Lung microvascular endothelial cell (primary cell): ENCODE results near the gene RPL18. TPM values are rescaled to one million over a fixed set of nuclear protein-coding genes. Genes with fewer than 3 reads are reported as not detected.

Source experiments
- DNase-seq, 2 donors: peaks; one replicate each; pipeline versions ENCODE4 v3.0.0 to v3.0.0-alpha.2; 2010; ENCODE audit warnings: low read depth in 2 of 2
- total RNA-seq: library from RNA; depleted of rRNA; stranded (reverse); fragments of >200 nt; gene quantifications from 2 replicates; pipeline ENCODE4 v1.2.1, GENCODE V29; 2014

The RPL18 gene
- total RNA-seq, 1 donor from 2014 or later, result 2,324 TPM

GRCh38 chr19:48630296-48631063 lies 11.5 kb upstream of the RPL18 start:
- DNase-seq, result peak; percentile 57 to 75

- DNase-seq, result peak in 1 of 2 donors; percentile 92
These were observed 10.8 kb upstream of the RPL18 start for GRCh38 chr19:48629599-48630295.

DNA sequence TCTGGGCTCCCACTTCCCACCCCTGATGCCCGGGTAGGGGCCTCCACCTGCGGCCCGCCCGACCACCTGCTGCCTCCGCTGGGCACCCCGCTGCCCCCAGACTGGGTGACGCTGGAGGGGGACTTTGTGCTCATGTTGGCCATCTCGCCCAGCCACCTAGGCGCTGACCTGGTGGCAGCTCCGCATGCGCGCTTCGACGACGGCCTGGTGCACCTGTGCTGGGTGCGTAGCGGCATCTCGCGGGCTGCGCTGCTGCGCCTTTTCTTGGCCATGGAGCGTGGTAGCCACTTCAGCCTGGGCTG lies 10.3 kb upstream of the RPL18 start:
- DNase-seq, result no peak

- DNase-seq, result no peak
These were observed 9.7 kb upstream of the RPL18 start for GRCh38 chr19:48628486-48629296.

- DNase-seq, result no peak
These were observed 8.9 kb upstream of the RPL18 start for GRCh38 chr19:48627865-48628314.

DNA sequence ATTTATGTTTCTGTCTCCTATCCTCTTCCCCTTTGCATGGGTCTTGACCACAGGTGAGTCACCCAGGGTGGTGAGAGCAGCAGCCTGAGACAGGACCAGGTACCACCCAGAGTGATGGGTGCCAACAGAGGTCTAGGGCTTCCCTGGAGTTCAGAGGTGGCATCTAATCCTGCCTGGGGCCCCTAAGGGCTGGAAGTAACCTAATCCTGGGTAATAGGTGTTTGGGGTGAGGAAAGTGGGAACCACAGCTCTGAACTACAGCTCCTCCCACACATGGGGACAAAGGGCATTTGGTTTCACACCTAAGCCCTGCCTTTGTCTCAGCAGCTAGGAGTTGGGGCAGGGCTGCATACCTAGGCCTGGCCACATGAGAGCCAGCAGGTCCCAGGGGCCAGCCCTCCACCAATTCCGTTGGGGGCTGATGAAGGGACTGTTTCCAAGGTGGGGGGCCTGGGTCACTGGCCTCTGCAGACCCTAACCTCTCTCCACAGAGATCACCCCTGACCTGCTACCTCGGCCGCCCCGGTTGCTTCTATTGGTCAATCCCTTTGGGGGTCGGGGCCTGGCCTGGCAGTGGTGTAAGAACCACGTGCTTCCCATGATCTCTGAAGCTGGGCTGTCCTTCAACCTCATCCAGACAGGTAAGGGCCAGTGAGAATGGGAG lies 8.4 kb upstream of the RPL18 start:
- no peak for DNase-seq

DNA sequence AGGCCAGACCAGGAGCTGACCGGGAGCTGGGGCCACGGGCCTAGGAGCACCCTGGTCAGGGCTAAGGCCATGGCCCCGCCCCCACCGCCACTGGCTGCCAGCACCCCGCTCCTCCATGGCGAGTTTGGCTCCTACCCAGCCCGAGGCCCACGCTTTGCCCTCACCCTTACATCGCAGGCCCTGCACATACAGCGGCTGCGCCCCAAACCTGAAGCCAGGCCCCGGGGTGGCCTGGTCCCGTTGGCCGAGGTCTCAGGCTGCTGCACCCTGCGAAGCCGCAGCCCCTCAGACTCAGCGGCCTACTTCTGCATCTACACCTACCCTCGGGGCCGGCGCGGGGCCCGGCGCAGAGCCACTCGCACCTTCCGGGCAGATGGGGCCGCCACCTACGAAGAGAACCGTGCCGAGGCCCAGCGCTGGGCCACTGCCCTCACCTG lies 6.9 kb upstream of the RPL18 start:
- DNase-seq, result no peak

DNA sequence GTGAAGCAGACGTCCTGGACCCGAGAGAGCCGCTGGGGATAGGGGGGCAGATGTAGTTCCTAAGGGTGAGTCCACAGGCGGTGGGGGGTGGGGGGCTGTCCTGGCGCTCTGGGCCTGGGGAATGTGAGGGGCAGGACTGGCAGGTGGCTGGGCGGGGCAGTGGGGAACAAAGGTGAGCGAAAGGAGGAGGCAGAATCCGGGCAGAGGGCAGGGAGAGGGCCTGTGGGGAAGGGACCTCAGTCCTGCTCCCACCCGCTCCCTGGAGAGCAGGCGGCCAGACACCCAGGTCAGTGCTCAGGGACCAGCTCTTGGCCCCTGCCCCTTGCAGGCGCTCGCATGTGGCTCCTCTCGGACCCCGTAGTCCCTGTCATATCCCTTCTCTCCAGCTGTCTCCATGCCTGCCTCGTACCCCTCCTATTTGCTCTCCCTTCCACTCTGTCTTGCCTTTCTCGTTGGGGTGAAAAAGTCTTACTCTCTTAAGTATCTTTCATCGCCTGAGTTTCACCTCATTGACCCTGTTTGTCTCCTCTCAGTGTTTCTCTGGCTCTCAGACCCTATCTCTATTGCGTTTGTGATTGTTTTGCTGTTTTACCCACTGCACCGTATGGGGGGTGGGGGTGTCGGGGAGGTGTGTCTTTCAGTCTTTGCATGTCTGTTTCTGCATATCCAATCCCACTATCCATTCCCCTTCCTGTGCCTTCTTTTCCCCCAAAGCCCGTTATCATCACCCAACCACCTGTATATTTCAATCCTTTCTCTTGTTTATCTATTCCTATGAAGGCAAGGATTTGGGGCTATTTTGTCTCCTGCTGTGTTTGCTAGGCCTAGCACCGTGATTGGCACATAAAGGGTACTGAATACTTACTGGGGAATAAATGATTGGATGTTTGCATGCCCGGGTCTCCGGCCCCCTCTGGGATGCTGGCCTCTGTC lies 6.1 kb upstream of the RPL18 start:
- DNase-seq, result no peak

DNA sequence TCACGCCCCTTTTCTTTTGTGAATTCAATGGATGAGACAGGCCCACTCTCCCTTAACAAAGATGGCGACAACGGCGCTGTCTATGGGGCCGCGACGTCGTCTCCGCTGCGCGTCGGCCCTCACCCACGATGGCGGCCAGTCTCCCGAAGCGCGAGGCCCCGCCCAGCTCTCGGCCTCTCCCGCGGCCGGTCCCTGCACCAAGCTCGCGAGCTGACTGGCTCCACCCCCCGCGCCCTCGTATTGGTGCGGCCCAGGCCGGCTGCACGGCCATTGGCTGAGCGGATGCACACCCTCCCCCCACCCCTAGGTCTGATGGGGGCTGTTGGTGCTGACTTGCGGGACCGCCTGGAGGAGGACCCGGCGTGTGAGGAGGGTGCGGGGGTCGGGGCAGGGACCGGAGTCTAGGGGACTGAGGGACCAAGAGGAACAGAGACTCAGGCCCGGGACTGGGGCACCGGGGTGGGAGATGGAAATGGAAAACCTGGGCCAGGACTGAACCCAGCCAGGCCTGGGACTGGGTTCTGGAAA lies 5.2 kb upstream of the RPL18 start:
- peak; percentile 99 for DNase-seq

DNA sequence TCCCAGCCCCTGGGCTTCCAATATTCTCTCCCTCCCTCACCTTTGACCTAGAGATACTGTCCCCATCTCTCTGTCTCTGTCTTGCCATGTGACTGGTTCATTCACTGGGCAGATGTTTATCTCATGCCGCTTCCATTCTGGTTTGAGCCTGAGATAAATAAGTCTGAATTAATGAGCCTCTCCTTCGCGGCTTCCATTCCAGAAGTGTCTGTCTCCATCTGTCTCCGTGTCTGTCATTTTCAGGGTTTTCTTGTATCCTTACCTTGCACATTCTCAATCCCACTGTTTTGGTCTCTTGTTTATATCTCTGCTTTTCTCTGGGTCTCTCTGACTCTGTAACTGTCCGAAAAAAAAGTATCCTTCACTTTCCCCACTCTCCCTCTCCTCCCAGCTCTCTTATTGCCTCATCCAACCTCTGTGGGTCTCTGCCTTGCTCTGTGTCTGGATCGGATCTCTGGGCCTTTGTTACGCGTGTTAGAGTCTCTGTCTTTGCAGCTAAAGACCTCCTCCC lies 4.6 kb upstream of the RPL18 start:
- DNase-seq, result no peak

DNA sequence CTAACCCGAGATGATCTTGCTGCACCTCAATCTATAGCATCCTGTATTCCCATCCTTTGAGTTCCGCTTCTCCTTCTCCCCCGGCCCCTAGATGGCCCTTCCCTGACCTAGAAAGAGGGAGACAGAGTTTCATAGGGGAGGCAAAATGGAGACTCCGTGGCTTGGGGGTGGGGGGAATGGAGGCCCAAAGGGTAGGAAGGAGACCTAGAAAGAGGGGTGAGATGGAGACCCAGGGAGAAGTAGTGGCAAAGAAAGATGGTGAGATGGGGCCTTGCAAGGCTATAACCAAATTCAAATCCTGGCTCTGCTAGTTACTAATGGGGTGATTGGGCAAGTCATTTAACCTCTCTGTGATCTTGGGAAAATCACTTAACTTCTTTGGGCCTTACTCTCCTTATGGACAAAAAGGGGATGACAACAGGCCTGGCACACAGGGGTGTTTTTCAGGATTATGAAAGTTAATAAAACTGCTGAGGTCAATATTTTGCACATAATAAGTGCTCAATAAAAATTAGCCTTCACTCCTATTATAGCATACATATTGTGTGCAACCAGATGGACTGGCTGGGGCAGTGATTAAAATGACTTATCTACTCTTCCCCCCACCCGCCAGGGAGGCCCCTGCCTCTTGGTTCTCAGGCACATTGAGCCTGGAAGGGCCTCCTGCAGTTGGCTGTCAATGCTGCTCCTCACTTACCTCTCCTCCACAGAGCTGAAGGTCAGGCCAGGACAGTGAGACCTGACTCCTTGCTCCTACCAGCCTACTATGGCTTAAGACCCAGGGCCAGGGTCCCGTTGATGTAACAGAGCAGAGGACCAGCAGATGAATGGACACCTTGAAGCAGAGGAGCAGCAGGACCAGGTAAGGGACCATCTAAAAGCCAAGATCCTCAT lies 961 bp upstream of the RPL18 start:
- no peak for DNase-seq

GRCh38 chr19:48618278-48618915 lies 581 bp downstream of the RPL18 start:
- peak in 1 of 2 donors; percentile 35 for DNase-seq

DNA sequence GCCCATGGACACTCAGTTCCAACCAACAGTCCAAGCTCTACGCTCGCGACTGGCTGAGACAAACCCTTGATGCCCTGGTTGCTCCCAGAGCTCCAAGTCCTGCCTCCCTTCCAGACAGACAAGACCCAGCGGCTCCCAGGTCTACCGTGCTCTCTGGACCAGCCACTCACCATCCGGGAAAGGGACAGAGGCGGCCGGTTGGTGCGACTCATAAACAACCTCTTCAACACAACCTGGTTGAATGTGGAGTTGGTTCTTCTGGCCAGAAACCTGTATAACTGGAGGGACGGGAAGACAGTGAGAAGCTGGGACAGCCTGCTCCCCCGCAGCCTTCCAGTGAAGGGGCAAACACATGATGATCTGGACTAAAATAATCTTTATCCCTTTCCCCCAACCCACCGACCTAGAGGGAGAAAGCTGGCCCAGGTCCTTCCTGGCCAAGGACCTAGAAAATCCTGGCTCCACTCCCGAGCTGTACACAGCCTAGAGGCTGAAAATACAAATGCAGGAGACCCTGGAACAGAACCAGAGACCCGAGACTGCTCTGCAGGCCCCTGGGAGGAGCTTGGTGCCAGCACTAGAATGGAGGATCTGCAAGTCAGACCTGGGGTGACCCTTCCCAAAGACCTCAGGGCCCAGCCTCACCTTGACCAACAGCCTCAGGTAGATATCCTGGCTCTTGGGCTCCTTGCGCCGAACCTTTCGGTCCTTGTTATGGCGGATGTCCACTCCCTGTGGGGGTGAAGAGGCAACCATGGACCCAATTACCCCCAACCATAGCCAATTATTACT lies 1.6 kb downstream of the RPL18 start:
- peak; percentile 26 to 30 for DNase-seq

DNA sequence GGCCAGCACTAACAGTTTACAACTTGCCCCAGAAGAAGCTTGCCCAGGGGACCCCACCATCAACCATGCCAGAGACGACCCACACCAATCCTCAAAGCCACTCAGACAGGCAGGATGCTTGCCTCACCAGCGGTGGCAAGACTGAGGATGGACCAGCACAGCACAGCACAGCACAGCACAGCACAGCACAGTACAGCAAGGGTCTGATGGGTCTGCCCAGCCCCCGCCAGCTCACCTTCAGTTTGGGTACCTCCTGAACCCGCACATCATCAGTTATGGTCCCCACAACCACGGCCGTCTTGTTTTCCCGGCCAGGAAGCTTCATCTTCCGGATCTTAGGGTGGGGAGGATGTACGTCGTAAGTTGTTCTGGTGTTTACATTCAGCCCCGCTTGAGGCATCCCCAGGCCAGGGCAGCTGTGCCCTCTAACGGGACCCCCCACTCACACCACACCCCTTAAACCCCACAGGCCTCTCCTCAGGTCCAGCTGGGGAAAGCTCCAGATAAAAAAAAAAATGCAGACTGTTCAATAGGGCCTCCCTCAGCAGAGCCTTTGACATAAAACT lies 2.4 kb downstream of the RPL18 start:
- DNase-seq, result peak in 1 of 2 donors; percentile 52

DNA sequence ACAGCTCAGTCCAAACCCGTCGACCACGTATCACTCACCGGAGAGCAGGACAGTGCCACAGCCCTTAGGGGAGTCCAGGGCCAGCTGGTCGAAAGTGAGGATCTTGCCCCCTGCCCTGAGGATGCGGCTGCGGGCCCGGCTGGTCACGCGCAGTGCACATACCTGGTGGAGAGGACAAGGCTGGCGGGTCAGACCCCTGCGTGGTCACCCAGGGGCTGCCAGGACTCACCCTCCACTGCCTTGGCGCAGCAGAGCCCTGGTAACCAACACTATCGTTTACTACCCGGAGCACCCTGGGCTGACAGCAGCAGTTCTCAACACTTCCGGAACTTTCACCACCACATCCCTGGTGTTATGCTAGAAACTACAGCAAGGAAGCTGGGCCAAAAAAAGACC lies 2.9 kb downstream of the RPL18 start:
- no peak for DNase-seq

GRCh38 chr19:48615231-48616040 lies 3.5 kb downstream of the RPL18 start:
- DNase-seq, result no peak
